Hepatic stellate cell (primary cell): ENCODE data around the gene SUSD3.
"Not testable (repeated sequence)": the region's sequence is repeated elsewhere in the genome, so short reads cannot be mapped to it uniquely, and the experiment has no call there.

Experiments
- DNase-seq: peaks from one replicate; pipeline ENCODE4 v3.0.0; 2011; ENCODE audit warnings: low spot score

Gene SUSD3

GRCh38 chr9:93112116-93112863, 53.8 kb downstream of the SUSD3 start:
- no peak for DNase-seq

DNA sequence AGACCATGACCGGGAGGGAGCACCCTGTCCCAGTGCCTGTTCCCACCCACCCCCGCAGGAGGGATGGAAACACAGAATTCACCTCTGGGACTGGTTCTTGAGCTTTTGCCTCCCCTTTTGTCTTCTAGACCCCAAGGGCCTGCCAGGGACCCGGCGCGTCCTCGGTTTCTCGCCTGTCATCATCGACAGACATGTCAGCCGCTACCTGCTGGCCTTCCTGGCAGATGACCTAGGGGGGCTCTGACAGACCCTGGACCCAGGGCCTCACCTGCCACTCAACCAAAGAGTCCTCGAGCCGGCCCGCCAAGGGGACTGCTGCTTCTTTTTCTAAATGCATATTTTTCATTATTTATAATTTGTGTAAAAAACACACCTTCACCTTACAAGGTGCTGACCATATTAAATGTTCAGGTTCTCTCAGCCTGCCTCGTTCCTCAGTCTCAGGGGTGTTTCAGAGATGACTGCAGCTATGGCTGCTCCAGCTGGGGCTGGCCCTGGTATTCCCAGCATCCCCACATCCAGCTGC, 54.4 kb downstream of the SUSD3 start:
- no peak for DNase-seq

- no peak for DNase-seq
Measured at GRCh38 chr9:93114169-93114983, 55.9 kb downstream of the SUSD3 start.

- no peak for DNase-seq
Measured at GRCh38 chr9:93114984-93115335, 56.5 kb downstream of the SUSD3 start.

- DNase-seq = no peak
Measured at GRCh38 chr9:93115486-93116071, 57.1 kb downstream of the SUSD3 start.

DNA sequence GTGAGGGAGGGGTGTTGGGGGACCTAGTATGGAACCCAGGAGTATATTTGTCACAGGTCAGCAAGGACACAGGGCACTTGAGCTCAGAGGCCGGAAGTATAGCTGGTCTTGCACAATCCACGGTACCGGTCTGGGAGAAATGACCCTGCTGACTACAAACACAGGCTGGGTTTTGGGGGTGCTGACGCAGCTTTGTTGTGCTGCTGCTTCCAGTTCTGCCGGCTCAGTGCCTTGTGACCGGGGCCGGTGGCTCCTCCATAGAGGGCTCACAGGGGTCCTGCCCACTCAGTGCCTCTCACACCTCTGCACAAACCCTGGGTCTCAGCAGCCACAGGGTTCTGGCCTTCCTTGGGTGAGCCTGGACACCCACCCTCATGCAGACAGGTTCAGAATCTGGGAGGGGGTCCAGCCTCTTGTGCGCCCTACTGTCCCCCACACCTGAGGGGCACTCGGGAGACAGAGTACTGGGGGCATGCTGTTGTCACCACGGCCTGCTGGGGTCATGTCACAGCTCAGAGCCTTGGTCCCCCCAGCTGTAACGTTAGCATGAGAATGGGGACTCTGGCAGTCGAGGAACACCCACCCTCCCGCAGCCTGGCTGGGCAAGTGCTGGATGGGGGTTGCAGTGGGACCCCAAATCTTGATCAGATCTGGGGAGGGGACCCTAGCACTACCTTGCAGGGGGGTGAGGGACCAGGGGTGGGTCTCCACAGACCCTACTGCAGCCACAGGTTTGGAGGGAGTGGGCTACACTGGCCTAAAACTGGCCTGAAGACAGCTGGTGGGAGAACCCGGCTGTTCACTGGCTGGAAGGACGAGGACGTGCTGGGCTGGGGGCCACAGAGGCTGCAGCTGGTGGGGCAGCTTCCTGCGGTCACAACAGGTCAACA, 57.8 kb downstream of the SUSD3 start:
- peak; percentile 75 for DNase-seq

- not testable (repeated sequence) for DNase-seq
Measured at GRCh38 chr9:93117521-93117920, 59.0 kb downstream of the SUSD3 start.

- no peak for DNase-seq
Measured at GRCh38 chr9:93117924-93118862, 59.7 kb downstream of the SUSD3 start.

GRCh38 chr9:93118863-93119702, 60.6 kb downstream of the SUSD3 start:
- DNase-seq = no peak

GRCh38 chr9:93119703-93119952, 61.1 kb downstream of the SUSD3 start:
- no peak for DNase-seq

- peak; percentile 96 for DNase-seq
Measured at GRCh38 chr9:93119953-93120845, 61.7 kb downstream of the SUSD3 start.

DNA sequence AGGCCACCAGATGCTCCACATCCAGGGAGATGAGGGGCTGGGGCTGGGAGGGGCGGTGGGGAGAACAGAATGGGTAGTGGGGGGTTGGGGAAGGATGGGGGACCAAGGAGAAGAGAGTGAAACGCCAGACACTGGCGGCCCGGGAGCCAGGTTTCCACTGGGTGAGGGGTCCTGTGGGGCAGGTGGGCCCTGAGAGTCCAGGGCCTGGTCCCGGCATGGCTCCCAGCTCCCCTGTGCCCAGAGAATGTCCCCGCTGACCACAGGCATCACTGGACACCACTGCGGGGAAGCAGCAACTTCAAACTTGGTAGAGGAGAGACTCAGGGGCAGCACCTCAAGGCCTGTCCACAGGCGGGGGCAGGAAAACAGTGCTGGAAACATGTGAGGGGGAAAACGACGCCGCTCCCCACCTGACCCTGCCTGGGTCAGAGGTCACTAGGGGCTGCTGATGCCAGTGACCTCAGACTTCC, 62.4 kb downstream of the SUSD3 start:
- no peak for DNase-seq

DNA sequence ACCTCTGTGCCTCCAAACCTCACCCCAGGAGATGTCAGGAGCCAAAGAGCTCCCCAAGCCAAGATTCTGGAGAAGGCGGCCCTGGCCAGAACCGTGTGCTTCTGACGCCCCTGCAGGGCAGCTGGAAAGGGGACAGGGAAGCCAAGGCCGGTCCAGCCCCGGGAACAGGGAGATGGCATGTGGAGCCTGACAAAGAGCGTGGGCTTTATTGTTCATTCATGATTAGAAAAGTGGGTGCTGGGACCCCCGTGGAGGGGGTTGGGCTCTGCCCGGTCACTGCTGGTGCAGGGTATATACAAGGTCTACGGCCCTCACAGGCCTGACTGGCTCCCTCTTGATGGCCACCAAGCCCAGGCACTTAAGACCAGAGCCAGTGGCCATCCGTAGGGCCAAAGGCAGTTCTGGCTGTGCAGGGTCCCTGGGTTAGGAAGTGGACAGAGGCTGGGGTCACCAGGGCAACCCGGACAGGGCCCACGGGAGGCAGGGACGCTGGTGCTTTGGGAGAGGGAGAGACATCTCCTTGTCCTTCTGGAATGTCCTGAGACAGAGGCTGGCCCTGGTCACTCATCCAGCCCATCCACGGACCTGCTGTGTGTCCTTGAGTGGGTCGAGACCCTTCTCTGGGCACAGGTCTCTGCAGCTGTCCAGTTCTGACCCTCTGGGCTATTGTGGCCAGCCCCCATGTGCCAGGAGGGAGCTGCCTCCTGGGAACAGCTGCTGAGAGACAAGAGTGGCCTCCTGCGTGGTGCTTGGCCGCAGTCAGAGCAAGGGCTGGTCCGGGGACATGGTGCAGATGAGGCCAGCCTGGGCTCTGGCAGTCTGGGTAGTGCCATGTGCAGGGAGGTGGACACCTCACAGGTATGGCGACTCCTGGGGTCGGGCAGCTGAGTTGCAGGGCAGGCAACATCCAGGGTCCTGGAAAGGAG, 63.1 kb downstream of the SUSD3 start:
- no peak for DNase-seq

GRCh38 chr9:93122721-93123221, 64.3 kb downstream of the SUSD3 start:
- no peak for DNase-seq

DNA sequence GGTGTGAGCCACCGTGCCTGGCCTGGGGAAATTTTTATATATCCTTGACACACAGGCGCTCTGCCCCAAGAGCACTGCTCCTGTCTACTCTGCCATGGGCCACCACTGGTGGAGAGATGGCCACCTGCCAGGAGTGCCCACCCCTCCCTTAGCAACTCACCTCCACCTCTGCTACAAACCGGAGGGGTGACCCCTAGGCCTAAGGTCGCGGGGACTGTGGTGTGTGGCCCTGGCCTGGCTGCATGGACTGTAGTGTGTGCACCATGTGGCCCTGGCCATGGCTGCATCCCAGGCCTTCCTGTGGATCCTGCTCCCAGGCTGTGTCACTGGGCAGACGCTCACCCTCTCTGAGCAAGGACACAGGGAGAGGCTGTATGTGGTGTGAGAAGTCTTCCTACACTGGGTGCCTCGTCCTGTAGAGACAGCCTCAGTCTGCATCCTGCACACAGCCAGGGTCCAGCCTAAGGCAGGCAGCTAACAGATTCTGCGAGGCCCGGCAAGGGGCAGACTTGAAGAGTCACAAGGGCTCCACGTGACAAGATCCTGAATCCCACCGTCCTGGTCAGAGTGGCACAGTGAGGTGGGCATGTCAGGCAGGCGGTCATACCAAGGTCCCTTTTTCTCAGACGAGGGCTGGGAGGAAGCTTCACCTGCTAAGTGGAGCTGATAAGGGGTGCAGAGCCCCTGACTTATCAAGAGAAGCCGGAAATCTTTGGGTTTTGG, 65.2 kb downstream of the SUSD3 start:
- DNase-seq = no peak

- DNase-seq = no peak
Measured at GRCh38 chr9:93124793-93125192, 66.3 kb downstream of the SUSD3 start.

DNA sequence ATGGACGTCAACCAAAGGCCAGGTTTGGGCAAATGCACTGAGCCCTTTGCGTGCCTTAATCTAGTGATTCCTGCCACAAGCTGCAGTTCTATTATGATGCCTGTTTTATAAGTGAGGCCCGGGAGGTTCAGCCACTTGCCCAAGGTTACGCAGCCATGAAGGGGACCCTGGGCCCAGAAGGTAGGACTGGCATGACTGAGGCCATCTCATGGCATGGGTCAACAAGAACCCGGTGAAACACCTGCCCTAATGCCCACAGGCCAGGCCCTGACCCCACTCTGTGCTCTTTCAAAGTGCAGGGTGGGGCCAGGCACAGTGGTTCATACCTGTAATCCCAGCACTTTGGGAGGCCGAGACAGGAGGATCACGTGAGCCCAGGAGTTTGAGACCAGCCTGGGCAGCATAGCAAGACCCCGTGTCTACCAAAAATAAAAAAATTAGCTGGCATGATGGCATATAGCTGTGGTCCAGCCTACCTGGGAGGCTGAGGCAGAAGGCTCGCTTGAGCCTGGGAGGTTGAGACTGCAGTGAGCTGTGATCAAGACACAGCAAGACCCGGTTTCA, 66.9 kb downstream of the SUSD3 start:
- no peak for DNase-seq
